ENCODE measurements around the gene ANO2. TPM values are rescaled to one million over a fixed set of nuclear protein-coding genes. Genes with fewer than 3 reads are reported as not detected.

Gene ANO2
- total RNA-seq, 2 donors from 2014 or later = 14.3 to 28.5 TPM

GRCh38 chr12:5585178-5585577 is 359.9 kb downstream of the ANO2 start:
- Mint-ChIP-seq H3K4me1 (peaks cover 43% of the 10 kb centered on the region), H3K9me3 (no peaks in the 10 kb centered on the region), H3K27me3 (ENCODE audit: insufficient read depth) (no peaks in the 10 kb centered on the region), H3K4me3 (no peak overlapping the region), H3K36me3 (ENCODE audit: low read depth) (peaks cover 10% of the 10 kb centered on the region), H3K27ac (no peak overlapping the region)
- Histone ChIP-seq H3K9ac (ENCODE audit: extremely low read depth, low read length, poor library complexity, severe bottlenecking) (no peak overlapping the region), H3K36me3 (ENCODE audit: control insufficient read depth, insufficient read depth, low read length) (no peaks in the 10 kb centered on the region), H3K4me3 (ENCODE audit: low read length) (no peak overlapping the region), H3K9me3 (ENCODE audit: control insufficient read depth, low read length) (no peaks in the 10 kb centered on the region), H3K27ac (ENCODE audit: low read depth, low read length) (no peak overlapping the region), H3K4me1 (ENCODE audit: control insufficient read depth, insufficient read depth, low read length) (peaks cover 16% of the 10 kb centered on the region), H3K27me3 (ENCODE audit: control insufficient read depth, insufficient read depth, low read length, poor library complexity, severe bottlenecking) (no peaks in the 10 kb centered on the region)
- DNase-seq = no peak
- 71 to 92% methylated on average over 1 to 3 of the region's 4 CpGs for WGBS, 2 experiments (ENCODE audit: insufficient coverage in 1 of 2, insufficient read length in 1 of 2)
- no peak for TF ChIP-seq CTCF (conservative IDR thresholded peaks at IDR 0.05)

- peaks cover 16% of the 10 kb centered on the region for H3K4me1 ChIP-seq (ENCODE audit: control insufficient read depth, insufficient read depth, low read length)
These were observed 360.5 kb downstream of the ANO2 start for GRCh38 chr12:5584412-5585175.

GRCh38 chr12:5582541-5582940 is 362.5 kb downstream of the ANO2 start:
- Mint-ChIP-seq H3K4me3 (no peak overlapping the region), H3K27me3 (ENCODE audit: insufficient read depth) (peaks cover 2% of the 10 kb centered on the region), H3K36me3 (ENCODE audit: low read depth) (peaks cover 4% of the 10 kb centered on the region), H3K9me3 (no peaks in the 10 kb centered on the region), H3K4me1 (peaks cover 37% of the 10 kb centered on the region), H3K27ac (no peak overlapping the region)
- H3K9ac ChIP-seq (ENCODE audit: extremely low read depth, low read length, poor library complexity, severe bottlenecking) = no peak overlapping the region
- no peaks in the 10 kb centered on the region for H3K27me3 ChIP-seq (ENCODE audit: control insufficient read depth, insufficient read depth, low read length, poor library complexity, severe bottlenecking)
- H3K9me3 ChIP-seq (ENCODE audit: control insufficient read depth, low read length) = no peaks in the 10 kb centered on the region
- no peak overlapping the region for H3K27ac ChIP-seq (ENCODE audit: low read depth, low read length)
- peaks cover 17% of the 10 kb centered on the region for H3K4me1 ChIP-seq (ENCODE audit: control insufficient read depth, insufficient read depth, low read length)
- 92 to 98% methylated on average over 4 of the region's 4 CpGs for WGBS, 2 experiments (ENCODE audit: insufficient coverage in 1 of 2, insufficient read length in 1 of 2)
- H3K4me3 ChIP-seq (ENCODE audit: low read length) = no peak overlapping the region
- DNase-seq = no peak
- no peaks in the 10 kb centered on the region for H3K36me3 ChIP-seq (ENCODE audit: control insufficient read depth, insufficient read depth, low read length)
- no peak for TF ChIP-seq CTCF (conservative IDR thresholded peaks at IDR 0.05)

More at GRCh38 chr12:5584412-5585175, 360.5 kb downstream of the ANO2 start:
- Histone ChIP-seq H3K9ac (ENCODE audit: extremely low read depth, low read length, poor library complexity, severe bottlenecking) (no peak overlapping the region), H3K27me3 (ENCODE audit: control insufficient read depth, insufficient read depth, low read length, poor library complexity, severe bottlenecking) (no peaks in the 10 kb centered on the region), H3K4me3 (ENCODE audit: low read length) (no peak overlapping the region), H3K27ac (ENCODE audit: low read depth, low read length) (no peak overlapping the region), H3K9me3 (ENCODE audit: control insufficient read depth, low read length) (no peaks in the 10 kb centered on the region), H3K36me3 (ENCODE audit: control insufficient read depth, insufficient read depth, low read length) (no peaks in the 10 kb centered on the region)
- peaks cover 2% of the 10 kb centered on the region for H3K27me3 Mint-ChIP-seq (ENCODE audit: insufficient read depth)
- no peak for DNase-seq
- no peak for TF ChIP-seq CTCF (conservative IDR thresholded peaks at IDR 0.05)
- no peak overlapping the region for H3K4me3 Mint-ChIP-seq
- 92 to 94% methylated on average over 7 to 8 of the region's 9 CpGs for WGBS, 2 experiments (ENCODE audit: insufficient coverage in 1 of 2, insufficient read length in 1 of 2)
- peaks cover 43% of the 10 kb centered on the region for H3K4me1 Mint-ChIP-seq
- no peak overlapping the region for H3K27ac Mint-ChIP-seq
- peaks cover 8% of the 10 kb centered on the region for H3K36me3 Mint-ChIP-seq (ENCODE audit: low read depth)
- no peaks in the 10 kb centered on the region for H3K9me3 Mint-ChIP-seq

Data from endodermal cell (in vitro differentiated cells).